ENCODE results near the gene PCNA. TPM values are rescaled to one million over a fixed set of nuclear protein-coding genes. Genes with fewer than 3 reads are reported as not detected.

Gene PCNA
- polyA plus RNA-seq, 2 of the 4 experiments (the other 2 are of a cell fraction), result 445 to 450 TPM

- POLR2A ChIA-PET, result no interaction called here
- no peak for ATAC-seq
These were observed 49.2 kb downstream of the PCNA start for GRCh38 chr20:5070570-5070969.

GRCh38 chr20:5070081-5070480 lies 49.7 kb downstream of the PCNA start:
- CTCF ChIA-PET, result interaction anchor here (1.3 to 6.8 kb wide), 3 partner anchors 12 to 31 kb away, joined by 3 to 35 read pairs (median 26); no protein-coding TSS in a partner anchor

More at GRCh38 chr20:5070570-5070969, 49.2 kb downstream of the PCNA start:
- no peak for DNase-seq (ENCODE audit: low read depth in 1 of 2, low spot score in 1 of 2)
- Histone ChIP-seq H3K4me2 (no peak overlapping the region), H3K4me3 (no peak overlapping the region), H3K27ac (peak overlapping the region; percentile 33 to 87), H3K4me1 (peaks cover 52% of the 10 kb centered on the region), H3K9me3 (no peaks in the 10 kb centered on the region)
- CTCF ChIA-PET, result interaction anchor here (1.3 to 6.8 kb wide), 3 partner anchors 13 to 24 kb away, joined by 3 to 35 read pairs (median 14); no protein-coding TSS in a partner anchor
- 96% methylated on average over 4 of the region's 4 CpGs for WGBS (ENCODE audit: missing lambda C conversion rate)
- TF ChIP-seq TFCP2L1 (CRISPR knock-in tag; IDR thresholded peaks at IDR 0.05) (no peak), NPAS2 (CRISPR knock-in tag; IDR thresholded peaks at IDR 0.05; ENCODE audit: borderline replicate concordance) (no peak), CBX2 (IDR thresholded peaks at IDR 0.05; ENCODE audit: borderline replicate concordance, low read depth) (no peak), SMC3 (IDR thresholded peaks at IDR 0.05) (no peak), ZSCAN20 (CRISPR knock-in tag; IDR thresholded peaks at IDR 0.05) (no peak), USF2 (IDR thresholded peaks at IDR 0.05) (no peak)
- no peak for FAIRE-seq

GRCh38 chr20:5069141-5069806 lies 50.5 kb downstream of the PCNA start:
- 88% methylated on average over 8 of the region's 8 CpGs for WGBS (ENCODE audit: missing lambda C conversion rate)
- Histone ChIP-seq H3K4me2 (no peak overlapping the region), H3K4me1 (peaks cover 55% of the 10 kb centered on the region), H3K9me3 (no peaks in the 10 kb centered on the region), H3K27ac (peak overlapping the region; percentile 11 to 87; a peak in 5 of 6 replicates), H3K4me3 (no peak overlapping the region)
- no peak for TF ChIP-seq NR3C1 (IDR thresholded peaks at IDR 0.05)
- no peak for TF ChIP-seq FOSB (CRISPR knock-in tag; IDR thresholded peaks at IDR 0.05)
- TF ChIP-seq MAX (IDR thresholded peaks at IDR 0.05), result no peak
- TF ChIP-seq HMGXB4 (CRISPR knock-in tag; IDR thresholded peaks at IDR 0.05; ENCODE audit: borderline replicate concordance), result no peak
- no peak for TF ChIP-seq HES2 (IDR thresholded peaks at IDR 0.05)
- no peak for TF ChIP-seq JUN (IDR thresholded peaks at IDR 0.05)
- no peak for TF ChIP-seq BCL3 (IDR thresholded peaks at IDR 0.05)
- TF ChIP-seq CHD4 (IDR thresholded peaks at IDR 0.05; ENCODE audit: borderline replicate concordance), result no peak
- TF ChIP-seq CTCF (IDR thresholded peaks at IDR 0.05), result no peak
- DNase-seq (ENCODE audit: low read depth in 1 of 2, low spot score in 1 of 2) (no peak), FAIRE-seq (no peak), ATAC-seq (no peak)
- ChIA-PET POLR2A (no interaction called here), CTCF (interaction anchor here (0.8 to 6.8 kb wide), 5 partner anchors 12 to 57 kb away, joined by 3 to 35 read pairs (median 3); partner anchors contain the start of gene CDS2)

More at GRCh38 chr20:5070081-5070480, 49.7 kb downstream of the PCNA start:
- ATAC-seq (no peak), FAIRE-seq (peak; percentile 39), DNase-seq (ENCODE audit: low read depth in 1 of 2, low spot score in 1 of 2) (no peak)
- no peak overlapping the region for H3K4me2 ChIP-seq
- TF ChIP-seq KDM1A (IDR thresholded peaks at IDR 0.05; ENCODE audit: low read depth), result no peak
- no peak for TF ChIP-seq MAZ (IDR thresholded peaks at IDR 0.05; ENCODE audit: borderline replicate concordance, low read depth, low read length)
- no peak for TF ChIP-seq RAD21 (conservative IDR thresholded peaks at IDR 0.05 in 1 of 2, IDR thresholded peaks at IDR 0.05 in 1 of 2)
- TF ChIP-seq E2F6 (IDR thresholded peaks at IDR 0.05; ENCODE audit: borderline replicate concordance, low read depth), result no peak
- POLR2A ChIA-PET, result no interaction called here
- H3K4me1 ChIP-seq, result peaks cover 57% of the 10 kb centered on the region
- WGBS (ENCODE audit: missing lambda C conversion rate), result 87% methylated on average over 7 of the region's 7 CpGs
- no peak overlapping the region for H3K4me3 ChIP-seq
- peak overlapping the region; percentile 33 to 87 for H3K27ac ChIP-seq
- no peaks in the 10 kb centered on the region for H3K9me3 ChIP-seq

Measured in A549 (cell line).